NCI-H524 (cell line): ENCODE measurements around the gene CLEC3A.
"Not testable (repeated sequence)": the region's sequence is repeated elsewhere in the genome, so short reads cannot be mapped to it uniquely, and the experiment has no call there.

ENCODE experiments used
- DNase-seq, 2 experiments: peaks; one replicate each; lab custom pipeline; 2025; lab: John Stamatoyannopoulos, UW

The CLEC3A gene, protein sequence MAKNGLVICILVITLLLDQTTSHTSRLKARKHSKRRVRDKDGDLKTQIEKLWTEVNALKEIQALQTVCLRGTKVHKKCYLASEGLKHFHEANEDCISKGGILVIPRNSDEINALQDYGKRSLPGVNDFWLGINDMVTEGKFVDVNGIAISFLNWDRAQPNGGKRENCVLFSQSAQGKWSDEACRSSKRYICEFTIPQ

DNA sequence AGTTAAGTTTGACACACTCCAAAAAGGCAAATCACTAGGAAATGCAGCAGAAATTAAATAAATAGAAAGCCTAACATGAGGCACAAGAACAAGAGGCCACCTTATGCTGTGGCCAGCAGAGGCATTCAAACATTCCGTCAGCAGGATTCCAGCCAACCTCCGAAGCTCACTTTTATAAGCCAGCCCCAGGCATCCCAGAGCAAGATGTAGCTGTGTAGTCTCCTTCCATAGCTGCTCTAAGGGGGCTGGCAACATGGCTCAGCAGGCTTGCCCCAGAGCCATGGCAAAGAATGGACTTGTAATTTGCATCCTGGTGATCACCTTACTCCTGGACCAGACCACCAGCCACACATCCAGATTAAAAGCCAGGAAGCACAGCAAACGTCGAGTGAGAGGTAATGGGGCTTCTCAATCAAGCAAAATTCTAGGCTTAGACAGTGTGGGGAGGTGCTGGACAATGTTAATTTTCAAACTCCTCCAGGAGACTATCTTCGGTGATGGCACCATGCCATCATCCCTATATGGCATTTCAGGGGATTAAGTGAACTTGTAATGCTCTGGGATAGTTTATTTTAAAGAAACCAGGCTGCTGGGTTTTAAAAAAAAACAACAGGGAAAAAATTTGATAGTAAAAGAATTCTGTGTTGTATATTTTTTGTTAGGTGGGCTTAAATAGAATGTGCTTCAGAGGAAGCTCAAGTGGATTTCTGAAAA is at the start of gene CLEC3A:
Gene CLEC3A (plus strand): TSS at position 202 of the 714 bp plus-strand sequence. CDS start 79 bp downstream, at position 281.
- DNase-seq = no peak

DNA sequence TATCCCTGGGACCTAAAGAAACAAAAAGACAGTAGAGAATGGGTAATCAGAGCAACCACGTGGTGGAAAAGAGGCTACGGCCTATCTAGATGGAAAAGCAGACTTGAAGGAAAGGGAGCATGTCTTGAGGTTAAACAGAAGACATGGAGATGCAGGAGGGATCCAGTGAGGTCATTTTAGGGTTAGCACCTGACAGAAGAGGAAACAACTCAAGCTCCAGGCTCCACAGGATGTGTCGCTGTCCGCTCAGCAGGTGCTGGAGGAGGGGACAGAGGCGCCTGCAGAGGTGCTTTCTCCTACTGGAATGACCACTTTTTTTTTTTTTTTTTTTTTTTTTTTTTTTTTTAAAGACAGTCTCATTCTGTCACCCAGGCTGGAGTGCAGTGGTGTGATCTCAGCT is 47.5 kb upstream of the CLEC3A start:
- DNase-seq = no peak

DNA sequence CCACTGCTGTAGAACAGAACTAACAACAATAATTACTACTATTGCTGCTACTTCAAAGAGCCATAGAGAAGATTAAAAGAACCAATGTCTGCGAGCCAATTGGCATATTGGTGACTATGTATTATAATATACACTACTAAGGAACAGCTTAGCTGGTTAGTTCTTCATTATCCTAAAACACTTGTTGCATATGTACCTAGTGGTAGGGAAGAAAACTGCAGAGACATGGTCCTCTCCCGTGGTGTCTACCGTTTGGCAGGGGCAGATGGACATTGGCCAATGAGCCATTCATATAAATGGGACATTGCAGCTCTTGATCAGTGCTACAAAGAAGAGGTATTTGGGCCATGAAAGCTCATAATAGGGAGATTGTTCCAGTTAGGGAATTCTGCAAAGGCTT is 46.4 kb upstream of the CLEC3A start:
- DNase-seq = no peak

DNA sequence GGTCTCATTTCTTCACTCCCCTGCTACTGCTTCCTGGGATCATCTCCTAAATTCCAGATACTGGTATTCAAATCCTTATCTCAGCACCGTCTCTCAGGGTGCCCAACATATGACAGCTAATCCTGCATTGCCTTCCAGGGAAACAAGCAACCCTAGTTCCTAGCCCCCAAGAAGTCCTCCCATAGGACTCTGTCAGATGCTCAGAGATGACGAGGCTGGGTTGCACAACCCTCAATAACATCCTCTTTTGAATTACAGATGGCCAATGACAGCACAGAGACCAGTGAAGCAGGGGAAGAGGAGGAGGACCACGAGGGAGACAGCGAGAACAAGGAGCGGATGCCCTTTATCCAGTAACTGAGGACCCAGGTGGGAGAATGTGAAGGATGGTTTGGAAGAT is 45.0 kb upstream of the CLEC3A start:
- no peak for DNase-seq

DNA sequence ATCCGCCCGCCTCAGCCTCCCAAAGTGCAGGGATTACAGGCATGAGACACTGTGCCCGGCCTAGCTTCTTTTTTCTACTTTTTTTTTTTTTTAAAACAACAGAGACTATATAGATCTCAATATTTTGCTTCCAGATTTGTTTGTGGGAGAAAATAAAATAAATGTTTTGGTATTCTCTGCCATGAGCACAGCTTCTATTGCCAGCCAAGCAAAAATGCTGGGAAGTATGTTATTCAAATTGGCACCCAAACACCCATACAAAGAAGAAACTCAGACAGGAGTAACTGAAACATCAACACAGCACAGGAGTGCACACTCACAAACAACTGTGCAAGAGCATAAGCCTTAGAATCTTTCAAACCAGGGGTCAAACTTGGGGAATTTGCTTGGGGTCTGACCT is 37.2 kb upstream of the CLEC3A start:
- DNase-seq = no peak

DNA sequence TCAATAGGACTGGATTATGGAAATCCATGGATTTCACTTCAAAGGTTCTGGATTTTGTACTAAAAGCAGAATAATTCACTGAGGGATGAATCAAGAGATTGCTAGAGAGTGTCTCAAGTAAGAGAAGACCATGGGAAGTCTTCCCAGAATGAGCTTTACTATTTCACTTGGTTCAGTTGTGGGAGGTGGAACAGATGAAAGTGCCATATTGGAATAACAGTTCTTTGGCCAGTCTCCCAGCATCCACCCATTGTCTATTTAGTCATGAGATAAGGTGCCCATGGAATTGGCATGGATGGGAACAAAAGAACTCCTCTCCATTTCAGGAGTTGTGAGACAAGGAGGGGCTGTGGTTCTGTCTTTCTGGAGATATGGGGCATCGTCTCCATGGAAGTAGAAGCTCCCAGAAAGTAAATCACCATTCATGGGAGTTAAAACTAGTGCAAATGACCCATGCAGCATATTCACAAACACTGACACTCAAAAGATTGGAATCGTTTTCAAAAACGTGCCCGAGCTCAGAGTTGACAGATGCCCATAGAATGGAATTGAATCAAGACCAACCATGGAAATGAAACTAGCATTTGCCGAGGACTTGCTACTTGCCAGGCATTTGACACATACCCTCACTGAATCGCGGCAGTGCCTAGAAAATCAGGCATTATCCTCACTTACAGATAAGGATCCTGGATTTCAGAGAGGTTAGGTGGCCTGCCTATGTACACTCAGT is 36.2 kb upstream of the CLEC3A start:
- no peak for DNase-seq

DNA sequence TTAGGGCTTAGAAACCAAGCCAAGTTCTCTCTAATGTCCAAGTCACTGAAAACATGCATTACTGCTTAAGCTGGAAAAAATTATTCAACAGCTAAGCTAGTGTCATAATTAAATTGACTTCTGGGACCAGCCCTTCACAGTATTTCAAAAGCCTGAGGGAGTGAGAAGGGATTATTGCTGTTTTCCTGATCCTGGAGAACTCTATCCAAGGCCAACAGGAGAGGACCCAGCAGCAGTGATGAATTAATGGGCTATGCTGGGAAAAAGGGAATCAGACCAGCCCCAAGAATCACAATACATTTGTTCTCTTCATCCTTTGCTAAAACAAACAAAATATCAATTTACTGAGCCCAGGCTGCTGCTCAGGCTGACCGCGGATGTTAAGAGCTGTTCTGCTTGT is 34.5 kb upstream of the CLEC3A start:
- DNase-seq = no peak

DNA sequence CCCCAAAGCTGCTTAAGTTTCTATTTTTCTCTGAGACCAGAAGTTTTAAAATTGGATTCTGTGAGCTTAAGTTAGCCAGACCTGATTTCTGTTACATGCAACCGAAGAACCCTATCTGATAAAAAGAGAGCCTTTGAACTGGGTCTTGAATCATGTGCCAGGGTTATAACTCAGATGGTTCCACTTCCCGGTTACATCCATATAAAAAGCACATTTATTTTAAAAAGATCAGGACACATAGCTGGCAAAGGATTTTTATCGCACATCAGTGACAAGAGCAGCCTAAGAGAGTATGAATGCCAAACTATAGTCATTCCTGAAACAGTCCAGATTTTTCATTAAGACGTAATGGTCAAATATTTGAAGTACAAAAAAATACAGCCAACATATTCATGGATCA is 32.5 kb upstream of the CLEC3A start:
- DNase-seq = no peak

DNA sequence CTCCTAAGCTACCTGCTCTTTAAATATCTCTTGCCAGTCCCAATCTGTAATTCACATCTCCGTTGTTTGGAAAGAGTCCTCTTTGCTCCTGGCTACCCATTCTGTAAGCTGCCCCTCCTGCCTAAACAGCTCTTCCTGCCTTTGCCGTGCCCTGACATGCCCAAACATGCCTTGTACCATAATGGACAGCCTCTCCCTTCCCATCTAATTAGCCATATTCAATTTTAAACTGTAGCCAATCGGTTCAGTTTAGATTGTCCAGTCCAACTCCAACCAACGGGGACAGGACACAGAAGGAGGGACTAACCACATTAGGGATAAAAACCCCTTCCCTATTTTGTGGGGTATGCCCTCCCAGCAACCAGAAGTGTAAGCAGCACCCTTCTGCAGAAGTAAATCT is 30.6 kb upstream of the CLEC3A start:
- no peak for DNase-seq

DNA sequence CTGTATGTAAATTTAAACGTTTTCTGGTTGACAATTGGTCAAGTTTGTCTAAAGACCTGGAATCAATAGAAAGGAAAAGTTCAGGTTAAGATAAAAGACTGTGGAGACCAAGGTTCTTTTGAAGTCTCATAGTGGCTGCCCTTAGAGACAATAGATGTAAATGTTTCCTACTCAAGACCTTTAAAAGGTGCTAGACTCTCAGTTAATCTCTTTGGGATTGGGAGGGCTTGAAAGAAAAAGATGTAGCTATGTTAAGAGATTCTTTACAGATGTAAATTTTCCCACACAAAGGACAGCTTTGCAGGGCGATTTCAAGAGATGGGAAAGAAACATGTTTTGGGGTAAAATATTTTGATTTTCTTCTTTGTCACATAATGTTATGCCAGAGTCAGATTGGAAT is 30.0 kb upstream of the CLEC3A start:
- not testable (repeated sequence) for DNase-seq

DNA sequence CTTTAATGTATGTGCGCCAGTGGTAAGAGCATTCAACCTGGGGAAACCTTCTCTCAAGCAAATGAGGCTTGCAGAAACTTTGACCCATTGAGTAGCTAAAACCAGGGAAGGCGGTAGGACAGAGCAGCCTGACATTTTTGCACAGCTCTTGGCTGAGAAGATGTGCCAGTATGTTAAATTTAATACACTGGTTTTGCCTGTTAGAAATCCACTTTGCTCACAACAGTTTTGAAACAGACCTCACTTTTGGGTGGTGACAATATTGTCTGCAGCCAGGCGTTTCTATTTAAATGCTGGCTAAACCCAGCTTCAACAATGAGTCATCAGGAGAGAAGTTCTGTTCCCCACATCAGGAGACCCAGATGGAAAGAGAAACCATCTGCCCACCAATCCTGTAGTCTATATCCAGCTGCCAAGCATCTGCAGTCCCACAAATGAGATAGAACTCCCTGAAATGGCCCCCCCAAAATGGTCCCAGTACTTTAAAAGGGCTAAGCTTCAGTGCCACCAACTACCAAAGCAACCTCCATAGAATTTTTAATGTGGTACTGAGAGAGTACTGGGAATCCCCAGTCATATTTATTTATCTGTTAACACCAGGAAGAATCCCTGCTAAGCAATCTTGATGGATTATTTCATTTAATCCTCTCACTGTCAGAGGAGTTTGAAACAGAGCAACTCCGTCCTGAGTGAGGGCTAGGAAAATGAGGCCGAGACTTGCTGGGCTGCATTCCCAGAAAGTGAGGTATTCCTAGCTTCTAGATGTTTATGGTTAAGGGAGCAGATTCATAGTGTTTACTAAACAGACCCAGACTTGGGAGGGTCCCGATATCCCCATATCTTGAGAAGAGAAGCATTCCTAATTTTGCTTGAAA is 29.0 kb upstream of the CLEC3A start:
- DNase-seq = peak; percentile 32 to 79

DNA sequence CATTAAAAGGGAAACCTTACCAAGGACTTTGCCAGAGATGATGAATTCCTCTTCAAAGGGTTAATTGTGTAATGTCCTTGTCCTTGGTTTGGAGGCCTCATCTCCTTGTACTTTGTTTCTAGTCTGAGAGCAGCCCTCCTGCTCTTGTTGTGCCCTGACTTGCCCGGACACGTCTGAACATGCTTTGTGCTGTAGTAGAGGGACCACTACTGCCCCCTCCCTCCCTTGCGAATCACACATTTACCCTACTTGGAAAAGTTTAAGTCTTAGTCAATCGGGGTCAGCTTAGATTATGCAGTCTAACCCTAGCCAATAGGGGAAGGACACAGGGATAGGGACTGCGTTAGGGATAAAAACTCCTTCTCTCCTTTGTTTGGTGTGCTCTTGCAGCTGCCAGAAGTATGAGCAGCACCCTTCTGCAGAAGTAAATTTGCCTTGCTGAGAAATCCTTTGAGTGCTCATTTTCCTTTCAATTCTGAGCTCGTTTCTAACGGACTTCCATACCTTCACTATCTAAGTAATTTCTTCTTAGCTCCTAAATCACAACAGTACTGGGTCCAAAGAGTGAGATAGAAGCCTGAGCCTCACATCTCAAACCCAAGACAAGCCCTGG is 26.4 kb upstream of the CLEC3A start:
- DNase-seq = no peak

DNA sequence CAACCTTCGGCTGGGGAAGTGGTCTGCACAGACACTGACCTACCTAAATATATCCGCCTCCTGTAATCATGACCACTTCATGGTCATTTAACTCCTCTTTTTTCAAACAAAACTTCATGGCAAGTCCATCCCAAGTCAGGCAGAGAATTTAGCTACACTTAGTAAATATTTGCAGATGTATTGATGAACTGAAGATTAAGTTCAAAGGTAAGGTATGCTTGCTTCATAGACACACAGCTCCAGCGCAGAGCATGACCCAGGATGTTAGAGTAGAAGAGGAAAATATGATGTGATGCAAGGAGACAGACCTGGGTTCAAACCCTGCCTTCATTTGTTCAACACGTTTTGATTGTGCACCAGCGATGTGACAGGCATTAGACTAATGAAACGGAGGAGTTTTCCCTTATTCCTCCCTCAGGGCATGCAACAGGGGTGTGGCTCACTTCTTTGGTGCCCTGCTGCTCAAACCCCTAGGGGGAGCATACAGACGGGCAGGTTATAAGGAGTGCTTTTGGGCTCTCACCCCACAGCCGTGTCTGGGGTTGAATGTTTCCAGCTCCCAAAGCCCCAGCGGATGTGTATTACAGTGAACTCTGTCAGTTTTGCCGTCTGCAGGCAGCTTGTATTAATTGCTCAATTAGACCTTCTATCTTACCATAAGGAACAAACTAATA is 23.9 kb upstream of the CLEC3A start:
- no peak for DNase-seq

DNA sequence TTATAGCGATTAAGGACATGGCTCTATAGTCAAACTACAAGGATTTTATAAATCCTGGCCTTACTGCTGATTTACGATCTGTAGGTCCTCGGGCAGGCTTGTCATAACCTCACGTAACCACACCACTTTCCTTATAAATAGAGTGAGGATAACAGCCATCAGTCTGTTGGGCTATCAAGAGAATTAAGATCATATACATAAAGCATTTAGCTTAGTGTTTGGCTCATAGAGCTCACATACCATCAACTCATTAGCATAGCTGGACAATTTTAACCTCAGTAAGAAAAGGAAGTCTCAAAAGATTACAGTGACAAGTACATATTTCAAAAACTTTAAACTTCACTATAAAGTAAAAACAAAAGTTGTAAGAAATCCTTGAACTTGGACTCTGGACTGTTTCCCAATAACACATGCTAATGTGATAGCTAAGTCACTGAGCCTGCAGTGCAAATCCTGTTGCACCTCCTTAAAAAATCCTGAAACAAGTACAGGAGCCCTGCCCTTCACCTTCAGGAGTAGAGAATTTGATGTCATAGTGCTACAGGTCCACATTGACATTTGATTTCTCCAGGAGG is 20.8 kb upstream of the CLEC3A start:
- DNase-seq = no peak

DNA sequence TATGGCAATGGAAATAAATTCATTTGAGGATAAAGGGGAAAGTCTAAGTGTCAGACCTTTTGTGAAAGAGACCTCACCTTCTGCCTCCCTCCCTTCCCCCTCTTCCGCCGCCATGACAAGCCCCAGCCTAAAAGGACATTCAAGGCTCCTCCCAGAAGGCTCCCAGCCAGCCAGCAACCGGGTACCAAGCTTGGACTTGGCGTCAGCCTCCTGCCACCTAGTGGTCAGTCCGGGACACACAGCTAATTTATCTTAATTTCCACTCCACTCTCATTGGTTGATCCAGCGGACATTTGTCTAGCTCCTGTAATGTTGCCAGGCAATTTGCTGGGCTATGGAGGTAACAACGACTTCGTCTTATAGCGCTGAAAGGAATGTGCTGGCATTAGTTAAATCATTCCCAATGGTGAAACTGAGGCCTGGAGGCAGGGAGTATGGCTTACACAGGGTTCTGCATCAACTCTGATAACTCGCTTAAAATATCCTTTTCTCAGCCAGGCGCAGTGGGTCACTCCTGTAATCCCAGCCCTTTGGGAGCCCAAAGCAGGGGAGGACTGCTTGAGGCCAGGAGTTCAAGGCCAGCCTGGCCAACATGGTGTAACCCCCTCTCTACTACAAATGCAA is 19.3 kb upstream of the CLEC3A start:
- DNase-seq = peak; percentile 92 to 97

DNA sequence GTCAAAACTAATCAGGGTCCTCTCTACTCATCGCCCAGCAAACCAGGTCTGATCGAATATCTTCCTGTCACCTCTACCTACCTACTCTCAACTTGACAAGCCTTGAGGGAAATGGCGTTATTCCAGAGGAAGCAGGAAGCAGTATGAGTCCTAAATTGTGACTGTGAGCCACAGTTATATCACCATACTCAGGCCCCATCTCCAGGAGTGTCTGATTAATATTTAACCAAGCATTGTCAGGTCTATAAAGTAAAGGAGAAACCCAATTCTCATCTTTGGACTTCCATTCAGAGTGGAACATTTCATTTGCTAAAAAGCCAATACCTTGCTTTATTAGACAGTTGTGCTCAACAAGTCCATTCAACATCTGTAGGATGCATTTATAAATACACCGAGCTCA is 17.8 kb upstream of the CLEC3A start:
- no peak for DNase-seq

DNA sequence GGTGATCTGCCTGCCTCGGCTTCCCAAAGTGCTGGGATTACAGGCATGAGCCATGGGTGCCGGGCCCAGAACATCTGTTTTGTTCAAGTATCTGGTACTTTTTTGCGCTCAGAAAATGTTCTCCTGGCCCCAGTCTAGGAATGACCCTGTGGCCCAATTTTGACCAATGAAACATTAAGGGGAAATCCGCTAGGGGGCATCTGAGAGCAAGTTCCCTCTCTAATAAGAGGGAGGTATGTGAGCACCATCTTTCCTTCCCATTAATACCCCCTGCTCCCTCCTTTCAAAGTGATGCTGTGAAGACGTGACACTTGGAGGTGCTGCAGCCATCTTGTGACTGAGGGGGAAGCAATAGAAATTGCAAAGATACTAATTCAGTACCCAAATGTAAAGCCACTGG is 16.5 kb upstream of the CLEC3A start:
- DNase-seq = peak in 1 of 2 experiments; percentile 12

DNA sequence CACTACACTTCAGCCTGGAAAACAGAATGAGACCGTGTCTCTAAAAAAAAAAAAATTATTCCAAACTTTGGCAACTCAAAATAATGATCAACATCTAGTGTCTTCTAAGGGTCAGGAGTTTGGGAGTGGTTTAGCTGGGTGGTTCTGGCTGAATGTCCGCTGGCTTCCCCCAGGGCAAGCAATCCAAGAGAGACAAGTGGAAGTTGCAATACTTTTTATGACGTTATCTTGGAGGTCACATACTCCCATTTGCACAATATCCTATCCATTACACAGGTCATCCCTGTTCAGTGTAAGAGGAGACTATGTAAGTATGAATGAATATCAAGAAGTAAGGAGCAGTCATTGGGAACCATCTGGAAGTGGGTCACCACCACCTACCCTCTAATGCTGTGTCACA is 15.2 kb upstream of the CLEC3A start:
- no peak for DNase-seq

DNA sequence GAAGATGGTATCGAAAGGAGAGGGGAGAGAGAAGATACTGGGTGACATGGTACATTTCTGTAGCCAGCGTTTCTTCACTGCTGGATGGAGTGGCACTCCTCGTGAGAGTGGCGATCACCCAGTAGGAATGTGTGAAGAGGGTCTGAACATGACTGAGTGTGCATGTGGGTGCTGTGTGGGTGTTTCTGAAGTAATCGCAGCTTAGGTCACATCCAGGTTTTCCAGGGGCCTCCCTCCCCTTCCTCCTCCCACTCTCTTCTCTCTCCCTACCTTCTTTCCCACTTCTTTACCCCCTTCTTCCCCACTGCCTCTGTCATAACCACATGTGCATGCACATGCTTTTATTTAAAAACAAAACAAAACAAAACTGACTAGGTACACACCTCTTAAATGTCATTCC is 1.8 kb downstream of the CLEC3A start:
- DNase-seq = no peak

DNA sequence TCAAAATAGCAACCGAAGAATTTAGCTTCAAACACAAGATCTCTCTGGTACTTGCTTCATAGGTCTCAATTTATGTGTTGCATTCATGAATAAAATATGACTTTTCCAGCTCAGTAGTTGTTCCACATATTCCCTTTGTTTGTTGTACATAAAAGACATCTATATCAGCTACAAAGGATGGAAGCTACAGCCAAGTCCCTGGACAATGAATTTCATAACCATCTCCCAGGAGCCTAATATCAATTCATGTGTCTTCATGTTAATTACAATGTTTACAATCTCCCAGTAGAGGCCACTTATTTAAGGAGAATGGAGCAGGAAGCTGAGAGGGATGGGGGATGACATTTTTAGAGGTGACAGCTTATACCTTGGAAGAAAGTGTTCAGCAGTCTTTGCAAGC is 3.3 kb downstream of the CLEC3A start:
- DNase-seq = no peak
